GM19438 (cell line): Measurements from ENCODE around the gene CCL22.
"Not testable (repeated sequence)": the region's sequence is repeated elsewhere in the genome, so short reads cannot be mapped to it uniquely, and the experiment has no call there.

ENCODE experiments used
- ATAC-seq: cut with Tn5 transposase; IDR thresholded peaks from one replicate; pipeline ENCODE4 v1.9.1; 2021; ENCODE audit warnings: low read depth; ENCODE audit not compliant: unreplicated experiment

CCL22 gene

DNA sequence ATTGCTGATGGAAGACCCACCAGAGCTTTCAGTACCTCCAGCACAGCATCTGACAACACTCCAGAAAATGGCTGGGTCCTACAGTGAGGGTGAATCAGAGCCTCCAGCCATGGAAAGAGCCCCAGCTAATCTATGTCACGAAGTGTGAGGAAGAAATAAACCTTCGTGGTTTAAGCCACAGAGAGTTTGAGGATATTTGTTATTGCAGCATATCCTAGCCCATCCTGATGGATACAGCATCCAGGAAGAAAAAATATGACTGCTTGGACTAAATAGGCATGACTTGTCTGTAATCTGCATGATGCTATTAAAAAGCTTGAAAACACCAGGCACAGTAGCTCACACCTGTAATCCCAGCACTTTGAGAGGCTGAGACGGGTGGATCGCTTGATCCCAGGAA lies 32.7 kb downstream of the CCL22 start:
- no peak for ATAC-seq

DNA sequence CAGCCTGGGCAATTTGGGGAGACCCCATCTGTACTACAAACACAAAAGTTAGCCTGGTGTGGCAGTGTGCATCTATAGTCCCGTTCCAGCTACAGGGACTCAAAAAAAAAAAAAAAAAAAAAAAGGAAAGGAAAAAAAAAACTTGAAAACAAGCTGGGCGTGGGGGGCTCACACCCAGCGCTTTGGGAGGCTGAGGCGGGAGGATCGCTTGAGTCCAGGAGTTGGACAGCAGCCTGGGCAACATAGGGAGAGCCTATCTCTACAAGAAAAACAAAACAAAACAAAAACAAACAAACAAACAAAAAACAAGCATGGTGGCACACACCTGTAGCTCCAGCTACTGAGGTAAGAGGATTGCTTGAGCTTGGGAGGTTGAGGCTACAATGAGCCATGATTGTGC lies 33.1 kb downstream of the CCL22 start:
- ATAC-seq, result no peak

DNA sequence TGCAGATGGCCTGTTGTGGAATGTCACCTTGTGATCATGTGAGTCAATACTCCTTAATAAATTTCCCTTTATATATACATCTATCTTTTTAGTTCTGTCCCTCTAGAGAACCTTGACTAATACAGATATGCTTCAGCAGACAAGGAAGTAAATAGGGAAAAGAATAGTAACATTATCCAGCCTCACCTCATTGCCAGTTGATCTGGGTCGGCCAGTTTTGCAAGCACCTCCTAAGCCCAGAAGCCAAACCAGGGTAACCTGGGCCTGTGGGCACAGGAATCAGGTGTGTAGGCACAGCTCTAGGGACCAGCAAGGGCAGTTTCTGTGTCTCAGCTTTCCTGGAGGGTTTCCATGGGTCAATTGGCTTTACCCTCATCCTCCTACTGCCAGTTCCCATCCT lies 34.1 kb downstream of the CCL22 start:
- ATAC-seq, result no peak

DNA sequence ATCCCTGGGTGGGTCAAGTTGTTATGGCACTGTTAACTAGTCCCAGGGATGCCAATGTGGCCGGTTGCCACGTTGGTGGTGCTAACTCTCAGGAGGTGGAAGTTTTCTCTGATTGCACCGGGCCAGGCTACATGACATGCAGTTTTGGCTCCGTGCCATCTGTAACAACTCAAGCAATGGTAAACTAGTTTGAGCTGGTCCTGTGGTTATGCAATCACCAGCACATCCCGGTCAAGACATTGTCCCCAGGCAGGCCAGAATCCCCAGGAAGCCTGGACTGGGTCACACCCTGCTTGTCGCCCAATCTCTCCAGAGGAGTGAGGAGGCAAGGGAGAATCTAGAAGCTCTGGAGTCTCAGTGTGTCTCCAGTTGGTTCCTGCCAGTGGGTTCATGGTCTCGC lies 35.9 kb downstream of the CCL22 start:
- no peak for ATAC-seq

DNA sequence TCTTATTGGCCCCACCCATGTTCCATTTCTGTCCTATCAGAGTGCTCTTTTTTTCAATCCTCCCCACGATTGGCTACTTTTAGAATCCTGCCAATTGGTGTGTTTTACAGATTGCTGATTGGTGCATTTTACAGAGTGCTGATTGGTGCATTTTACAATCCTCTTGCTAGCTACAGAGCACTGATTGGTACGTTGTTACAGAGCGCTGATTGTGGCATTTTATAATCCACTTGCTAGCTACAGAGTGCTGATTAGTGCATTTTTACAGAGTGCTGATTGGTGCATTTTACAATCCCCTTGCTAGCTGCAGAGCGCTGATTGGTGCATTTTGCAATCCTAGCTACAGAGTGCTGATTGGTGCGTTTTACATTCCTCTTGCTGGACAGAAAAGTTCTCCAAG lies 36.4 kb downstream of the CCL22 start:
- ATAC-seq, result no peak

DNA sequence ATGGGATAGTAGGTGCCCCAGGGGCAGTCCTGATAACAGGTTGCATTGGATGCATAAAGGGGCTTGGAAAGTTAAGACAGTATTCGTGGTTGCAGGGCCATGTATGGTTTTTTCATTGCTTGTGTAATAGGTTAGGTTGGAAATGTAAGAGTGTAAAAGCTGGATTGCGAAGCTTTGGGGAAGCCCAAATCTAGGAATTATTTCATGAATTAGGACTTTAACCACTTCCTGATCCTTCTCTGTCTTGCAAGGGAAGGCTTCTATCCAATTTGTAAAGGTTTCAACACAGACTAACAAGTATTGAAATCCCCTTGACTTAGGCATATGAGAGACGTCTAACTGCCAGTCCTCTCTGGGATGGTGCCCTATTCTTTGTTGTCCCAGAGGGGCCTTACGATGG lies 38.2 kb downstream of the CCL22 start:
- no peak for ATAC-seq

DNA sequence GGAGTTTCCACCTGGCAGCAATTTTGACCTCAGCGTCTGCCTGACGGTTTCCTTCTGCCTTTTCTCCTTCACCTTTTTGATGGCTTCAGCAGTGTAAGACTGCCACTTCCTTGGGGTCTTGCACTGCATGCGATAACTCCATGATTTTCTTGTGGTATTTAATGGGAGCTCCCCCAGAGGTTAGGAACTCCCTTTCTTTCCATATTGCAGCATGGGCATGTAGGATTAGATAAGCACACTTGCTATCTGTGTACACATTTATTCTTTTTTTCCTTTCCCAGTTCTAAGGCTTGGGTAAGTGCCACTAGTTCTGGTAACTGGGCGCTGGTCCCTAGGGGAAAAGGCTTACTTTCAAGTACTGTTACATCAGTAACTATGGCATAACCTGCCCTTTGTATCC lies 38.9 kb downstream of the CCL22 start:
- not testable (repeated sequence) for ATAC-seq

DNA sequence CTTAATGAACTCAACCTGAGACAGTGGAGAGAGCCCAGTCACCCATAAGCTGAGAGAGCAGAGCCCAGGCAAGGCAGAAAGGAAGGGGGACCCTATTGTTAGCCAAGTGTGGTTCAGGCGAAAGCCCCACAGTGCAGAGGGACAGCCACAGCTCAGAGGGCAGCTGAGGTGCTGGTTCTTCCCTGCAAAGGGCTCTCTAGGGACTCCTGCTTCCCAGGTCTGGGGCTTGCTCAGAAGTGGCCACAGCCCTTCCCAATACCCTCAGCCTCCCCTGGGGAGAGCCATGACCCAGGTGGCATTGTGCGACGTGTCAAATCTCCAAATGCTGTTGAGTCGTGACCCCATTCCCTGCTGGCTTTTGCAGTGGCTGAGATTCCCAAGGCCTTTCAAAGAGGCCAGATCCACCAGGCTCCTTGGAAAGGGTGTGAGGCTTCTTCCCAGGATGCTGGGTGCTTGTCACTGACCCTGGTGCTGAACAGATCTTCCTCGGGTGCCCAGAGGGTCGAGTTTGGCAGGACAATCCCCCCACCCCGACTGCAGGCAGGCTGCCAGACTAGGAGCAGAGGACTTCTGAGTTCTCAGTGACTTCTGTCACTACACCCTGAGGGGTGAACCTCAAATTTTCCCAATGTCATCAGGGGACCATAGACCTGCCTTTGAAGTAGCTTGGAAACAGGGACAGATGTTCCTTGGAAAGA lies 43.5 kb downstream of the CCL22 start:
- ATAC-seq, result no peak

DNA sequence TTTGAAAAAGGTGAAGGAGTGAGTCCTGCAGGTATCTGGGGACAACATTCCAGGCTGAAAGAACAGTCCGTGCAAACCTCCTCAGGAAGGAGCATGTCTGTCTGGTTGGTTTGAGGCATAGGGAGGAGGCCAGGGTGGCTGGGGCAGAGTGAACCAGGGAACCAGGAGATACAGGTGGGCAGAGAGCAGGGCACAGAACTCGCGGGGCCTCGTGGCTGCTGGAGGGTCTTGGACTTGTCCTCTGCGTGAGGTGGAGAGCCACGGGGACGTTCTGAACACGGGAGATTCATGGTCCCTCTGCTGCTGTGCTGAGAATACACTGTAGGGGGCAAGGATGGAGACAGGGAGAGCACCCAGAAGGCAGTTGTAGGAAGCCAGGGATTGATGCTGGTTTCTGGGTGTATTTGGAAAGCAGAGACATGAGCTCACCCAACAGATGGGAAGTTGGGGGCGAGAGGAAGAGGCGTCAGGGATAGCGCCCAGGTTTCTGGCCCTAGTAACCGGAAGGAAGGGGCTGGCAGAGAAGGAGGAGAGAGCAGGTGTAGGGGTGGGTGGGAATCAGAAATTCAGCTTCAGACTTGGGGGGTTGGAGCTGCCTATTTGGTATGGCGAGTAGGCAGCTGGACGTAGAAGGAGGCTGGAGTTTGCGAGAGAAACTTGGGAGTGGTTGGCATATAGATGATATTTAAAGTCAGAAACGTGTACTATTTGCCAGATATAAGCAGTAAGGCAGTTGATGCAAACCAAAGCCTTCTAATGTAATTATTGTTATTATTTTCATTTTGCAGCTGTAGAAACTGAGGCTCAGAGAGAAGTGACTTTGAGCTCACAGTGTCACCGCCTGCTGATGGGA lies 45.6 kb downstream of the CCL22 start, which contains the start of gene CCL17:
Gene CCL17, plus strand, starts transcription at position 803 of the 853 bp plus-strand sequence. CDS start 9,166 bp downstream, outside the sequence.
- no peak for ATAC-seq

DNA sequence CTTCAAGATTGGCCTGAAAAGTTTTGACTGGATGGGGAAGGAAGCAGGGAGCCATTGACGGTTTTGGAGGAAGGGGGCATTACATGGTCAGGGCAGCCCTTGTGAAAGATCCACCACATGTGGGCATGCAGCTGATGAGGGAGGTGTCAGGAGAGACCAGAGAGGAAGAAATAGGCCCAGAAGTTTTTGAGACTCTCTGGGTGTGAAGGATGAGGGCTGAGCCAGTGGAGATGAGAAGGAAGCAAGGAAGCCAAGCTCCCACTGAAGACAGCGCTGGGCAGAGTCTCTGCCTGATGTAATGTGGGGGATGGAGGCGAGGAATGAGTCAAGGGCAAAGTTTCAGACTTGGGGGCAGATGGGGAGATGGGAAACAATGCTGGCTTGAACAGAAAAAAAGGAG lies 46.5 kb downstream of the CCL22 start:
- ATAC-seq, result no peak

DNA sequence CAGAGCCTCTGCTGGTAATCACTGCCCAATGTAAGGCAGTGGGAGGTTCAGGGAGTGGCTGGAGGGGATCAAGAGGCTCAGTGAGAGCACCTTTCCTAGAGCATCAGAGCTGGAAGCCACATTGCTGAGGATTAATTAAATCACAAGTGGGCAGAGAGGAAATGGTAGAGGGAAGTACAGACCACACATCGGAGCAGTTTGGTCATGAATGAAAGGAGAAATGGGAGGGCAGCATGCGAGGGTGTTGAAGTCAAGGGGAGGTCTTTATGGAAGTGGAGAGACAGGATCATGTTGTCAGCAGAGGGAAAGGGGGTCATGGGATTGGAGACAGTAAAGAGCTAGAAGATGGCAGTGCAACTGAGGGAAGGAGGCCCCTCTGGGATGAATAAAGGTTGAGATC lies 48.3 kb downstream of the CCL22 start:
- ATAC-seq, result no peak

DNA sequence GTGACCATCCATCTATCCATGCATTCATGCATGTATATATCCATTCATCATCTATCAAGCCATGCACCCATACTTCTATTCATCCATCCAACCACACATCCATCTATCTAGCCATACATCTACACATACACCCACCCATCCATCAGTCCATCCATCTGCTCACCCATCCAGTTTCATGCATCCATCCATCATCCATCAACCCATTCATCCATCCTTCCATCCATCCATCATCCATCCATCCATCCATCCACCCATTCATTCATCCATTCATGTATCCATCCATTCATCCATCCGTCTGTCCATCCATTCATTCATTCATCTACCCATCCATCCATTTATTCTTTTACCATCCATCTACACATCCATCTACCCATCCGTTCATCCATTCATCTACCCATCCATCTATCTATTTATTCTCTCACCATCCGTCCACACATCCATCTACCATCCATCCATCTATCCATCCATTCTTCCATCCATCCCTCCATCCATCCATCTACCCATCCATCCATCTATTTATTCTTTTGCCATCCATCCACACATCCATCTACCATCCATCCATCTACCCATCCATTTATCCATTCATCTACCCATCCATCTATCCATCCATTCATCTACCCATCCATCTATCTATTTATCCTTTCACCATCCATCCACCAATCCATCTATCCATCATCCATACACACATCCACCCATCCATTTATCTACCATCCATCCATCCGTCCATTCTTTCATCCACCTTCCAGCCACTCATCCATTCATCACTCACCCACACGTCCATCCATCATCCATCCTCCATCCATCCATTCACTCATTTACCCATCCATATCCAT lies 49.2 kb downstream of the CCL22 start:
- no peak for ATAC-seq

DNA sequence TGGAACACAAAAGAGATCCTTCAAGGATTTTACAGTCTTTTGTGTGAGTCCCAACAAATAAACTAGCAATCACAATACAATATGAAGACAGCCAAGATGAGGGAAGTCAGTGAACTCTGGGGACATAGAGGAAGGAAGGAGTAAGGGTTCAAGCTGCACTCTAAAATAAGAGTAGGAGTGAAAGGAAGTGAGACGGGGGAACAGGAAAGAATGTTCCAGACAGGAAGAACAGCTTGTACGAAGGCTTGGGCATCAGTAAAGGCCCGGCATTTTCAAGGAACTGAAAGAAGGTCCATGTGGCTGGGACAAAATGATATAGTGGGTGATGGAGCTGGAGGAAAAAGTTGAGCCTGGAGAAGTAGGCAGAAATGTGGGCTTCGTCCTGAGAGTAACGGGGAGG lies 50.5 kb downstream of the CCL22 start:
- ATAC-seq, result no peak

DNA sequence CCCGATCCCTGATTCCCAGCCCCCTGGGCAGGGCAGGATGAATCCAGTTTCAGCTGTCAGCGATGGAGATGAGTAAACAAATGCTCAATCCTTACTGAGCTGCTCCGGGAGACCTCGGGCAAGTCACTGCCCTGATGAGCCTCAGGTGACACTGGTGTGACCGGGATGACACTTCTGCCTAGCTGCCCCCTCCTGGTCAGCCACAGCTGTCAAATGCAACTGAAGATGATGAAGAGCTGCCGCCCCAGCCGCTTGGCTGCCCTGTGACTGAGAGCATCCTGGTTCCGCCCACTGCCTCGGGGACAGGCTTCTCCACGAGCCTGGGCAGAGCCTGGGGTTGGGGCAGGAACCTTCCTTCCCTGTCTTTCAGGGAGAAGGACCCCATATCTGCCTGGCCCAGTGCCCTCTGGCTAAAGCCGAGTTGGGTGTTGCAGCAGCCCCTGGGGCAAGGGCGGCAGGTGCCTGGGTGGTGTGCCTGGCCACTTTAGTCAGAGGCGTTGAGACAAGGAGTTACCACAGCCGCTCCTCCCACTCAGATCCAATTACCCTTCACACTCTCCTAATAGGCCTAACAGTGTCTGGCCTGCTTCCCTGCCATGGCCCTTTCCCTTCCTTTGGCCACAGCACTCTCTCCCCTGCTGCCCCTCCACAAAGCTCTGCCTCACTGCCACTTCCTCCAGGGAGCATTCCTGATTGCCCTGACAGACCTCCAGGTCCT lies 51.4 kb downstream of the CCL22 start:
- no peak for ATAC-seq

DNA sequence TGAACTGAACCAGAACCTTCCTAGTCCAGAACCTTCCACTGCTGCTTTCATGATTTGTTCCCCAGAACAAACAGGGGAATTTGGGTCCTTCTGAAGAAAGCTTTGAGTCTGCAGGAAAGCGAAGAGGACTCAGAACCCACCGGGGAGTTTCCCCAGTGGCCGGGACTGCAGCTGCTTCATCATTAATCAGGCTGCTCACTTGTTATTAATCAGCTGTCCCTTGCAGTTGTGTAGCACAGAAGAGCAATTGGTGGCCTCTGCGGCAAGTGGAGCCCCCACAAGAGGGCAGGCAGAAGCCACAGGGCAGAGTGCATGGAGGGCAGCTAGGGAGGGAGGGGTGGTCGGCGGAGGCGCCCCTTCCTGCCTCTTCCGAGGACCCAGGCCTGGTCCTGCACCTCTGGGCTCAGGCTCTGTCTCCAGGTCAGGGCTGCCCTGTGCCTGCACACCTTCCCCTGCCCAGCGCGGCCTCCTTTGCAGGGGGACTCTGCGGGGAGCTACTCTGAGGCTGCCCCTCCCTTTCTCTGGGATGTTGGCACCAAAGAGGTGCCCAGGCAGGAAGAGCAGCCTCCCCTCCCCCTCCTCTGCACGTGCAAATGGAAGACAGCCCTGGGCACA lies 52.9 kb downstream of the CCL22 start:
- ATAC-seq, result no peak

DNA sequence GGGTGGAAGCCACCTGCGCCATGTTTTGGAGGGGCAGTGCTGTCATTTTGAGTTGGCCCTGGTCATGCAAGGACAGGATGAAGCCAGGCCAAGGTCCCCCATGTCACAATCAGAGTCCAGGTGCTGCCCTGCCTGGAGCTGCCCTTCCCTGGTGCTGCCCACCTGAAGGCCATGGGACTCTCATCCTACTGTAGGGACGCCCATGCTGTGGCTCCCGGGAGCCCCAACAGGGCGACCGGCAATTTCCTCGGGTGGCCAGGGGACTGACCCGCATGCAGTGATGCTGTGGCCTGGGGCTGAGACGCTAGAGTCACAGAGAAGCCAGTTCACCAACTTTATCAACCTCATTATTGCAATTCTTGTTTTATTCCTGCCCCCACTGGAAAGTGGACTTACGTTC lies 54.0 kb downstream of the CCL22 start:
- no peak for ATAC-seq

DNA sequence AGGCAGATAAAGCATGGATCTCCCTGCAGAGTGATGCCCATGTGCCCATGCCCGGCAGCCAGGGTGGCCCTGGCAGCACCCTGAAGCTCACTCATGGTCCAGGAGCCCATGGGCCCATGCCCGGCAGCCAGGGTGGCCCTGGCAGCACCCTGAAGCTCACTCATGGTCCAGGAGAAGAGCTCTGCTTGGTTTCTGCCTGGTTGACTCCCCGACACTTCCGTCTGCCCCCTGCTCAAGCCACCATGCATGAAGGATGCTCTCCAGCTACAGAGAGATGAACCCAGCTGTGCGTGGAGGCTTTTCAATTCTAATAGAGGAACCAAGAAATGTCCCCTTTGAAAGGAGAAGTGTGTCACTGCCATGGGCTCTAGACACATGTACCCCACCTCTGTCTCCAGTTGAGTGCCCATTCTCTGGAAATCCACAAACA lies 54.7 kb downstream of the CCL22 start:
- peak; percentile 76 for ATAC-seq

DNA sequence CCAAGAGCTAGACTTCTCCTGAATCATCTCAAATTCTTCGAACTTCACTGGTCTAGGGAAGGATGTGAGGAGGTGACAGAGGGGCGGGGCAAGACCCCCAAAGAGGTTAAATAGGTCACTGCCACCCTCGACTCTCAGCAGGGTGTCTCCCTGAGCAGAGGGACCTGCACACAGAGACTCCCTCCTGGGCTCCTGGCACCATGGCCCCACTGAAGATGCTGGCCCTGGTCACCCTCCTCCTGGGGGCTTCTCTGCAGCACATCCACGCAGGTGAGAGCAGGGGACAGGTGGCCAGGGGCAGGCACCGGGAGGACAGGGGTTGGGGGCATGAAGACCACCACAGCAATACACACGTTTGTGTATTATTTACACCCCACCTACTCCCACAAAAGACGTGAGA lies 55.1 kb downstream of the CCL22 start:
- no peak for ATAC-seq
